HG02588 (cell line): Measurements from ENCODE around the gene SELL.
"Not testable (repeated sequence)": the region's sequence is repeated elsewhere in the genome, so short reads cannot be mapped to it uniquely, and the experiment has no call there.

ENCODE experiments used
- ATAC-seq: cut with Tn5 transposase; IDR thresholded peaks from one replicate; pipeline ENCODE4 v1.9.1; 2021; ENCODE audit warnings: mild to moderate bottlenecking, moderate library complexity; ENCODE audit not compliant: unreplicated experiment

The SELL gene

GRCh38 chr1:169707912-169708604, 3.4 kb downstream of the SELL start:
- no peak for ATAC-seq

- no peak for ATAC-seq
Measured at GRCh38 chr1:169704797-169705196, 6.6 kb downstream of the SELL start.

GRCh38 chr1:169701261-169702005, 10.0 kb downstream of the SELL start:
- ATAC-seq, result no peak

- no peak for ATAC-seq
Measured at GRCh38 chr1:169699707-169700106, 11.7 kb downstream of the SELL start.

- ATAC-seq, result no peak
Measured at GRCh38 chr1:169698976-169699375, 12.4 kb downstream of the SELL start.

GRCh38 chr1:169697755-169698154, 13.7 kb downstream of the SELL start:
- ATAC-seq, result no peak

GRCh38 chr1:169696273-169697100, 14.9 kb downstream of the SELL start:
- ATAC-seq, result no peak

GRCh38 chr1:169694304-169695075, 16.9 kb downstream of the SELL start:
- no peak for ATAC-seq

- peak; percentile 48 for ATAC-seq
Measured at GRCh38 chr1:169692756-169693460, 18.5 kb downstream of the SELL start.

GRCh38 chr1:169690489-169690888, 20.9 kb downstream of the SELL start:
- ATAC-seq, result no peak

GRCh38 chr1:169689395-169689794, 22.0 kb downstream of the SELL start:
- no peak for ATAC-seq

- ATAC-seq, result not testable (repeated sequence)
Measured at GRCh38 chr1:169688377-169688776, 23.0 kb downstream of the SELL start.

GRCh38 chr1:169683661-169684060, 27.8 kb downstream of the SELL start:
- ATAC-seq, result no peak

GRCh38 chr1:169683168-169683567, 28.3 kb downstream of the SELL start:
- not testable (repeated sequence) for ATAC-seq

GRCh38 chr1:169682071-169682470, 29.3 kb downstream of the SELL start:
- ATAC-seq, result no peak

GRCh38 chr1:169681140-169681539, 30.3 kb downstream of the SELL start:
- ATAC-seq, result peak; percentile 29

GRCh38 chr1:169680377-169681019, 30.9 kb downstream of the SELL start:
- peak; percentile 73 for ATAC-seq

GRCh38 chr1:169679692-169680091, 31.7 kb downstream of the SELL start:
- no peak for ATAC-seq

GRCh38 chr1:169676001-169676400, 35.4 kb downstream of the SELL start:
- ATAC-seq, result no peak

- no peak for ATAC-seq
Measured at GRCh38 chr1:169670836-169671235, 40.6 kb downstream of the SELL start.
